ENCODE results near the gene EHF. TPM values are rescaled to one million over a fixed set of nuclear protein-coding genes. Genes with fewer than 3 reads are reported as not detected.

Gene EHF
- total and polyA plus RNA-seq, 9 of the 15 experiments (the other 6 are each of a cell fraction or from before 2014, with no cell fraction given): 0.04 to 0.54 (median 0.37) TPM

GRCh38 chr11:34651551-34651950 is 30.7 kb downstream of the EHF start (continued):
- TF ChIP-seq ZBTB40 (IDR thresholded peaks at IDR 0.05) (no peak), ZBTB40 (CRISPR knock-in tag; IDR thresholded peaks at IDR 0.05) (no peak), FOXO4 (CRISPR knock-in tag; IDR thresholded peaks at IDR 0.05) (no peak), ZNF124 (CRISPR knock-in tag; IDR thresholded peaks at IDR 0.05) (no peak), NCOR1 (IDR thresholded peaks at IDR 0.05) (no peak), MTA1 (IDR thresholded peaks at IDR 0.05; ENCODE audit: borderline replicate concordance) (no peak), ZNF766 (CRISPR knock-in tag; conservative IDR thresholded peaks at IDR 0.05) (no peak), KAT8 (IDR thresholded peaks at IDR 0.05; ENCODE audit: low read depth) (no peak), U2AF2 (optimal IDR thresholded peaks at IDR 0.05; ENCODE audit: low read depth, low read length) (no peak), ZNF316 (IDR thresholded peaks at IDR 0.05) (no peak), HEY1 (CRISPR knock-in tag; IDR thresholded peaks at IDR 0.05; ENCODE audit: borderline replicate concordance) (no peak), MYBL2 (IDR thresholded peaks at IDR 0.05; ENCODE audit: low read depth) (no peak), MYBL2 (CRISPR knock-in tag; IDR thresholded peaks at IDR 0.05; ENCODE audit: borderline replicate concordance) (no peak), BRF2 (IDR thresholded peaks at IDR 0.05; ENCODE audit: borderline replicate concordance, insufficient read depth, insufficient read length) (no peak), RBM34 (IDR thresholded peaks at IDR 0.05; ENCODE audit: borderline replicate concordance, insufficient read depth, low read length) (no peak), L3MBTL2 (IDR thresholded peaks at IDR 0.05) (no peak), VEZF1 (CRISPR knock-in tag; IDR thresholded peaks at IDR 0.05) (peak; percentile 42; the same call in 1 of the 2 replicates)

Data from K562 (cell line).